IMR-90 (cell line): ENCODE results near the gene SPDYE1. TPM values are rescaled to one million over a fixed set of nuclear protein-coding genes. Genes with fewer than 3 reads are reported as not detected.

ENCODE experiments used
- ATAC-seq: fragments of 200-7000 bp; cut with Tn5 transposase; 2 replicates; pipeline ENCODE4 v1.9.1; 2020; ENCODE audit warnings: low read depth, mild to moderate bottlenecking, moderate library complexity
- BruUV-seq: library from RNA; stranded (reverse); fragments of 400-500 nt; replicated peaks from 2 replicates; lab custom pipeline; 2021; lab: Mats Ljungman, UMichigan
- CTCF ChIA-PET: fragments of 300-600 bp; formaldehyde crosslinking; extraction: SDS; loops from one replicate; lab custom pipeline; 2021; ENCODE audit warnings: antibody characterized with exemption; lab: Yijun Ruan, JAX
- POLR2A ChIA-PET: fragments of 300-600 bp; sonication (Branson Sonifier 250); formaldehyde crosslinking; loops from one replicate; lab custom pipeline; 2022; ENCODE audit warnings: antibody characterized with exemption; ENCODE audit not compliant: unreplicated experiment; lab: Charles Lee
- DNase-seq: peaks from one replicate; pipeline ENCODE4 v3.0.0; 2013
- H2AFZ ChIP-seq: replicated peaks from 2 replicates; pipeline ENCODE3; 2013; ENCODE audit warnings: low read length, mild to moderate bottlenecking; ENCODE audit not compliant: poor library complexity
- H2AK5ac ChIP-seq: 2 replicates; pipeline ENCODE4 v1.6.1; 2013; ENCODE audit warnings: low read depth, low read length, inconsistent platforms
- H2AK9ac ChIP-seq: replicated peaks from 2 replicates; pipeline ENCODE3; 2013; ENCODE audit warnings: mild to moderate bottlenecking, low read depth, low read length, moderate library complexity; ENCODE audit not compliant: poor library complexity
- H2BK120ac ChIP-seq: 2 replicates; pipeline ENCODE4 v1.6.1; 2013; ENCODE audit warnings: low read depth, low read length, inconsistent platforms
- H2BK15ac ChIP-seq: 3 replicates; pipeline ENCODE4 v1.6.1; 2013; ENCODE audit warnings: low read depth, low read length, inconsistent platforms
- H2BK20ac ChIP-seq: 2 replicates; pipeline ENCODE4 v1.6.1; 2013; ENCODE audit warnings: low read depth, mild to moderate bottlenecking, inconsistent platforms, low read length, moderate library complexity
- H2BK5ac ChIP-seq: 2 replicates; pipeline ENCODE4 v1.6.1; 2013; ENCODE audit warnings: mild to moderate bottlenecking, low read depth, low read length, inconsistent platforms; ENCODE audit not compliant: poor library complexity, severe bottlenecking
- H3K14ac ChIP-seq: replicated peaks from 2 replicates; pipeline ENCODE4 v1.6.1; 2013; ENCODE audit warnings: low read depth, low read length, inconsistent platforms
- H3K18ac ChIP-seq: 2 replicates; pipeline ENCODE4 v1.6.1; 2013; ENCODE audit warnings: low read depth, low read length, control low read depth
- H3K23ac ChIP-seq: 2 replicates; pipeline ENCODE4 v1.6.1; 2013; ENCODE audit warnings: low read depth, low read length, inconsistent platforms
- H3K27ac ChIP-seq: 2 replicates; pipeline ENCODE4 v1.5.1; 2013; ENCODE audit warnings: mild to moderate bottlenecking, control low read depth, low read length; ENCODE audit not compliant: insufficient read depth
- H3K27me3 ChIP-seq: 2 replicates; pipeline ENCODE4 v1.6.1; 2013; ENCODE audit warnings: low read length; ENCODE audit not compliant: control insufficient read depth, insufficient read depth
- H3K36me3 ChIP-seq: 2 replicates; pipeline ENCODE4 v1.6.1; 2013; ENCODE audit warnings: low read length, mixed read lengths; ENCODE audit not compliant: control insufficient read depth, insufficient read depth
- H3K4ac ChIP-seq: 2 replicates; pipeline ENCODE4 v1.6.1; 2013; ENCODE audit warnings: low read depth, low read length, inconsistent platforms
- H3K4me1 ChIP-seq: 2 replicates; pipeline ENCODE4 v1.6.1; 2013; ENCODE audit warnings: low read length, mixed read lengths; ENCODE audit not compliant: control insufficient read depth, insufficient read depth
- H3K4me2 ChIP-seq: 2 replicates; pipeline ENCODE4 v1.6.1; 2013; ENCODE audit warnings: low read depth, mild to moderate bottlenecking, control low read depth, low read length, moderate library complexity
- H3K4me3 ChIP-seq: 2 replicates; pipeline ENCODE4 v1.5.1; 2013; ENCODE audit warnings: low read depth, mild to moderate bottlenecking, control low read depth, low read length, moderate library complexity; ENCODE audit not compliant: insufficient read depth
- H3K56ac ChIP-seq: 2 replicates; pipeline ENCODE4 v1.6.1; 2013; ENCODE audit warnings: low read length, inconsistent platforms; ENCODE audit not compliant: insufficient read depth; ENCODE audit errors: extremely low read depth
- H3K79me1 ChIP-seq, 2 experiments: 2 replicates each; pipeline ENCODE4 v1.6.1; 2013; ENCODE audit warnings: low read length in 2 of 2, inconsistent platforms in 1 of 2, low read depth in 1 of 2
- H3K9ac ChIP-seq: 2 replicates; pipeline ENCODE4 v1.6.1; 2013; ENCODE audit warnings: low read depth, low read length, control low read depth
- H3K9me1 ChIP-seq: 2 replicates; pipeline ENCODE4 v1.6.1; 2013; ENCODE audit warnings: low read length, inconsistent platforms; ENCODE audit not compliant: insufficient read depth
- H3K9me3 ChIP-seq: 2 replicates; pipeline ENCODE4 v1.6.1; 2013; ENCODE audit warnings: low read length; ENCODE audit not compliant: control insufficient read depth, insufficient read depth
- H4K20me1 ChIP-seq: 2 replicates; pipeline ENCODE4 v1.6.1; 2013; ENCODE audit warnings: low read length, inconsistent platforms; ENCODE audit not compliant: insufficient read depth
- H4K5ac ChIP-seq: 2 replicates; pipeline ENCODE4 v1.6.1; 2013; ENCODE audit warnings: mild to moderate bottlenecking, low read depth, low read length, control low read depth
- H4K8ac ChIP-seq, 2 experiments: 2 replicates each; pipeline ENCODE4 v1.6.1; 2013; ENCODE audit warnings: low read depth in 2 of 2, low read length in 2 of 2, control low read depth in 1 of 2, inconsistent platforms in 1 of 2
- H4K91ac ChIP-seq: 2 replicates; pipeline ENCODE4 v1.6.1; 2013; ENCODE audit warnings: low read depth, low read length, inconsistent platforms; ENCODE audit not compliant: insufficient read depth
- BHLHE40 ChIP-seq: fragments of 150-350 bp; IDR thresholded peaks from 2 replicates; pipeline ENCODE4 v1.6.1; 2016; ENCODE audit warnings: mild to moderate bottlenecking, low read depth, low read length
- CEBPB ChIP-seq: IDR thresholded peaks from 2 replicates; pipeline ENCODE4 v1.6.1; 2012; ENCODE audit warnings: low read depth, low read length, improper control_type of control experiment
- FOS ChIP-seq: fragments of 150-350 bp; IDR thresholded peaks from 2 replicates; pipeline ENCODE4 v1.6.1; 2016; ENCODE audit warnings: low read depth, low read length
- MAFK ChIP-seq: IDR thresholded peaks from 2 replicates; pipeline ENCODE4 v1.6.1; 2012; ENCODE audit warnings: low read depth, low read length, improper control_type of control experiment
- MAZ ChIP-seq: IDR thresholded peaks from 2 replicates; pipeline ENCODE4 v1.6.1; 2012; ENCODE audit warnings: low read depth, mild to moderate bottlenecking, low read length, improper control_type of control experiment, moderate library complexity, borderline replicate concordance
- MXI1 ChIP-seq: IDR thresholded peaks from 2 replicates; pipeline ENCODE4 v1.6.1; 2012; ENCODE audit warnings: low read depth, mild to moderate bottlenecking, low read length, moderate library complexity, borderline replicate concordance
- NFE2L2 ChIP-seq: fragments of 150-350 bp; IDR thresholded peaks from 2 replicates; pipeline ENCODE4 v1.6.1; 2016; ENCODE audit warnings: low read depth, mild to moderate bottlenecking, low read length
- POLR2A ChIP-seq: IDR thresholded peaks from 2 replicates; pipeline ENCODE4 v1.6.1; 2012; ENCODE audit warnings: mild to moderate bottlenecking, low read depth, low read length
- RAD21 ChIP-seq: IDR thresholded peaks from 2 replicates; pipeline ENCODE4 v1.6.1; 2012; ENCODE audit warnings: low read length, improper control_type of control experiment
- RCOR1 ChIP-seq: IDR thresholded peaks from 2 replicates; pipeline ENCODE4 v1.6.1; 2012; ENCODE audit warnings: mild to moderate bottlenecking, low read length, improper control_type of control experiment; ENCODE audit not compliant: insufficient replicate concordance
- RFX5 ChIP-seq: IDR thresholded peaks from 2 replicates; pipeline ENCODE4 v1.8.0; 2012; ENCODE audit warnings: low read depth, mild to moderate bottlenecking, low read length, moderate library complexity
- SMC3 ChIP-seq: fragments of 150-350 bp; IDR thresholded peaks from 2 replicates; pipeline ENCODE4 v1.6.1; 2016; ENCODE audit warnings: low read depth, mild to moderate bottlenecking, antibody characterized with exemption, low read length, moderate library complexity
- WGBS, 2 experiments: methylation state at CpG; one replicate each; pipeline versions ENCODE4 v1.1.5 to v1.1.7; 2013; ENCODE audit warnings: missing lambda C conversion rate in 2 of 2; ENCODE audit not compliant: insufficient read length in 1 of 2; ENCODE audit errors: extremely low coverage in 2 of 2; 5-methylcytosine and 5-hydroxymethylcytosine counted together
- dilution Hi-C: fragments of 300-500 bp; cut with HindIII; formaldehyde crosslinking; loops from one replicate; pipeline ENCODE4 v1.14.3; 2018; ENCODE audit warnings: low sequenced_read_pairs; ENCODE audit not compliant: unreplicated experiment
- in situ Hi-C: fragments of 300-500 bp; cut with MboI; formaldehyde crosslinking; loops from 3 replicates; pipeline ENCODE4 v1.14.3; 2019; ENCODE audit warnings: low sequenced_read_pairs, inconsistent platforms, mixed read lengths
- intact Hi-C: fragments of 100-400 bp; cut with micrococcal nuclease; formaldehyde crosslinking; loops from 2 replicates; pipeline ENCODE4 v1.10.0; 2022
- polyA plus RNA-seq, 3 experiments: library from polyadenylated mRNA; depleted of rRNA; stranded (reverse); fragments of >200 nt; gene quantifications; 2 replicates each; pipeline ENCODE4 v1.2.3, GENCODE V29; 2012; ENCODE audit warnings: low replicate concordance in 1 of 3
- total RNA-seq: library from RNA; depleted of rRNA; stranded (reverse); fragments of >200 nt; gene quantifications from 2 replicates; pipeline ENCODE4 v1.2.3, GENCODE V29; 2012
- TF ChIP-seq, protein P1 (sequence below): fragments of 150-350 bp; IDR thresholded peaks from 2 replicates; pipeline ENCODE4 v1.6.1; 2016; ENCODE audit warnings: low read depth, mild to moderate bottlenecking, low read length, moderate library complexity, borderline replicate concordance

Gene SPDYE1
- total and polyA plus RNA-seq, 2 of the 4 experiments (the other 2 are of a cell fraction): not detected

DNA sequence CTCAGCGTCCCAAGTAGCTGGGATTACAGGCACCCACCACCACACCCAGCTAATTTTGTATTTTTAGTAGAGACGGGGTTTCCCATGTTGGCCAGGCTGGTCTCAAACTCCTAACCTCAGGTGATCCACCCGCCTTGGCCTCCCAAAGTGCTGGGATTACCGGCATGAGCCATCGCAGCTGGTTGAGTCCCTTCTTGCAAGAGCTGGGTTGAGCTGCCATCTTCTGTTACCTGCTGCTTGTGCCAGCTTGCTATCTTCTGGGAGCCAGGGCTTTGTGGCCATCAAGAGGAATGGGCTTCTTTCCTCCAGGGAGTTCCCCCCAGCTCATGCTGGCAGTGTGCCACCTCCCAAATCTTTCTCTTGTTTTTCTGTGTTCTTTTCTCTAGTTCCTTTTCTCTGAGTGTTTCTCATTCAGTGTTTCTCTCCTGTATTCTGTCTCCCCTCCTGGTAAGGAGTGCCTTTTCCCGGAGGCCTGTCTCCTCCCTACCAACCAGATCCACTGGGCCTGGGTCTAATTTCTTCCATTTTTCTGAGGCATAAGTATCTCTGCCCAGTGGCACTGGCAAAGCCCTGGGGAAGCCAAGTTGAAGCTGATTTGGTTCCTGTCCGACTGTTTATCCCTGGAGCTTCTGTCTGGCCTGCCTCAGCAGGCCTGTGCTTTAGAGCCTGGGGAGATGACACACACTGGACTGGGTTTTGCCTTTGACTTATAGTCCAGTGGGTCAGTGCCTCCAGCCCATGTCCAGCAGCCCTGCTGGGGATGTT is 50.5 kb downstream of the SPDYE1 start:
- H3K9me1 ChIP-seq: peaks cover 30% of the 10 kb centered on the region
- peaks cover 8% of the 10 kb centered on the region for H3K4me1 ChIP-seq
- H2BK15ac ChIP-seq: no peak overlapping the region
- H2BK120ac ChIP-seq: no peak overlapping the region
- no peak overlapping the region for H3K4me2 ChIP-seq
- no peak overlapping the region for H3K4ac ChIP-seq
- in situ Hi-C loops (no loop called here), dilution Hi-C loops (no loop called here), intact Hi-C loops (no loop called here)
- H3K14ac ChIP-seq: no peak overlapping the region
- WGBS, 2 experiments: 94% methylated on average over 4 of the region's 7 CpGs; no CpG with 5 or more reads in 1 of the 2 experiments
- H3K18ac ChIP-seq: no peak overlapping the region
- no peak overlapping the region for H3K27ac ChIP-seq
- no peak overlapping the region for H4K5ac ChIP-seq
- POLR2A ChIA-PET: no interaction called here
- no peak for DNase-seq
- no peaks in the 10 kb centered on the region for H3K9me3 ChIP-seq
- H3K23ac ChIP-seq: no peak overlapping the region
- peaks cover 43 to 83% of the 10 kb centered on the region in 2 experiments for H3K79me1 ChIP-seq
- H3K56ac ChIP-seq: no peak overlapping the region
- H4K8ac ChIP-seq: no peak overlapping the region
- H2AFZ ChIP-seq: no peak overlapping the region
- peaks cover 41% of the 10 kb centered on the region for H3K36me3 ChIP-seq
- no peak overlapping the region for H2BK5ac ChIP-seq
- H3K9ac ChIP-seq: no peak overlapping the region
- H2AK5ac ChIP-seq: no peak overlapping the region
- H4K91ac ChIP-seq: no peak overlapping the region
- H4K20me1 ChIP-seq: peaks cover 60% of the 10 kb centered on the region
- H2AK9ac ChIP-seq: no peak overlapping the region
- BruUV-seq: no TSS peak
- CTCF ChIA-PET: no interaction called here
- ATAC-seq: no peak
- TF ChIP-seq RAD21 (no peak), POLR2A (no peak), SMC3 (no peak), CEBPB (no peak), BHLHE40 (no peak), RFX5 (no peak), MAFK (no peak), RCOR1 (no peak), NFE2L2 (no peak), MAZ (no peak), FOS (no peak), MXI1 (no peak)
- TF ChIP-seq, protein P1, sequence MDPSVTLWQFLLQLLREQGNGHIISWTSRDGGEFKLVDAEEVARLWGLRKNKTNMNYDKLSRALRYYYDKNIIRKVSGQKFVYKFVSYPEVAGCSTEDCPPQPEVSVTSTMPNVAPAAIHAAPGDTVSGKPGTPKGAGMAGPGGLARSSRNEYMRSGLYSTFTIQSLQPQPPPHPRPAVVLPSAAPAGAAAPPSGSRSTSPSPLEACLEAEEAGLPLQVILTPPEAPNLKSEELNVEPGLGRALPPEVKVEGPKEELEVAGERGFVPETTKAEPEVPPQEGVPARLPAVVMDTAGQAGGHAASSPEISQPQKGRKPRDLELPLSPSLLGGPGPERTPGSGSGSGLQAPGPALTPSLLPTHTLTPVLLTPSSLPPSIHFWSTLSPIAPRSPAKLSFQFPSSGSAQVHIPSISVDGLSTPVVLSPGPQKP: no peak
- no peak overlapping the region for H3K4me3 ChIP-seq
- H2BK20ac ChIP-seq: no peak overlapping the region
- no peaks in the 10 kb centered on the region for H3K27me3 ChIP-seq
